ENCODE results near the gene ANO3.

The ANO3 gene

DNA sequence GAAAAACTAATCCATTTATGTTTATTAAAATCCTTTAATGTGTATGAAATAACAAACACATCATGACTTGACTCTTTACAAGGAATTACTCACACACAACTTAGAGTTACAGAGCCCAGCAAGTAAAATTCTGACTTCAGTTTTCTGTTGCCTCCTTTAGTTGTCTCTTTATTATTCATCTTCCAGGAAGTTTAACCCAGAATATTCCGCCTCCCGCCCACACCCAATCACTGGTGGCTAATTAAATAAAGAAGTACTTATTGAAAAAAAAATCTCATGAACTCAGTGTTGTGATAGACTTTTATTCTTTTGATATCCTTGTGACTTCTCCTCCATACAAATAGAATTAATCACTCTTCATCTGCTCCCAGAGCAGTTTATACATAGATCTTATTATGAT is 178.2 kb downstream of the ANO3 start:
- DNase-seq: no peak

DNA sequence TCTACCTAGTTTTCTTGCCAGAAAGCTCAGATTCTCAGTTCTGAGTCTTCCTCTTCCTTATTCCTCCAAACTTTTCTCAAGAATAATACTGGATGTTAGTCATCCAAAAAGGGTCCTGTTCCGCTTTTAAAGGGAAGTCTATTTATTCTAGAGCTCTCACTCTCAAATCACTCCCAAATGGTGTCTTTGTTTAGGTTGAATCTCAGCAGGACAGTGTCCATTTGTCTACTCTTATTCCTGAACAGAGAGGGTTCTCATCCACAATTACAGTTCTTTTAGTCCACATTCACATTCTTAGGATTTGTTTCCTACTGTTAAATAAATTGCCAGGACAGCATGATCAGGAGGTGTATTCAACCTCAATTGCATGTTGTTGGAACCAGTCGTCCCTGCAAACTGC is 178.8 kb downstream of the ANO3 start:
- DNase-seq: no peak

DNA sequence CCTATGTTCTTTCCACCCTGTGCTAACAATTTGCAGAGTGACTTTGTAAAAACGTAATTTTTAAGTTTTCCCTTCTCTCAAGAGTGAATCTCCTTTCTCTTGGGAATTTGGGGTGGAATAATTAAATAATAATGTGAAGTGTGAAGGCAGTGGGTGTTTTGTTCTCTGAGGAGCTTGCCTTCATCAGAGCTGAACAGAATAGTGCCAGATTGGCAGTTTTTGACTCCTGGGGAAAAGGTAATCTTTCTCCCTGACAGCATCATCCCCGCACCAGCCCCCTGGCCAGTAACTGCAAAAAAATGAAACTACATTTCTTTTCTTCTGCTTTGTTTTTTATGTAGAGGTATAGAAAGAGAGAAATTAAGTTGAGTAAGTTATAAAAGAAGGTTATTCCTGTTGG is 180.3 kb downstream of the ANO3 start:
- DNase-seq: no peak

DNA sequence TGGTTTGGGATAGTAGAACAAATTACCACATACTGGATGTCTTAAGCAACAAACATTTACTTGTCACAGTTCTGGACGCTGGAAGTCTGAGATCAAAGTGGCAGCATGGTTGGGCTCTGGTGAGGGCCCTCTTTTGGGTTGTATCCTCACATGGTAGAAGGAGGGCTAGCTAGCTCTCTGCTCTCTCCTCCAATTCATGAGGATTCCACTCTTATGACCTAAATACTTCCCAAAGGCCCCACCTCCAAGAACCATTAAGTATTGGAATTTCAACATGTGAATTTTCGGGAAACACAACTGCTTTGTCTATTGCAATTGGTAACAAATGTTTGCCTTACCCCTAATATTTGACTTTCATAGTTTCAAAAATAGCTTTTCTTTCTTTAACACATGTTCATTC is 187.5 kb downstream of the ANO3 start:
- no peak for DNase-seq

DNA sequence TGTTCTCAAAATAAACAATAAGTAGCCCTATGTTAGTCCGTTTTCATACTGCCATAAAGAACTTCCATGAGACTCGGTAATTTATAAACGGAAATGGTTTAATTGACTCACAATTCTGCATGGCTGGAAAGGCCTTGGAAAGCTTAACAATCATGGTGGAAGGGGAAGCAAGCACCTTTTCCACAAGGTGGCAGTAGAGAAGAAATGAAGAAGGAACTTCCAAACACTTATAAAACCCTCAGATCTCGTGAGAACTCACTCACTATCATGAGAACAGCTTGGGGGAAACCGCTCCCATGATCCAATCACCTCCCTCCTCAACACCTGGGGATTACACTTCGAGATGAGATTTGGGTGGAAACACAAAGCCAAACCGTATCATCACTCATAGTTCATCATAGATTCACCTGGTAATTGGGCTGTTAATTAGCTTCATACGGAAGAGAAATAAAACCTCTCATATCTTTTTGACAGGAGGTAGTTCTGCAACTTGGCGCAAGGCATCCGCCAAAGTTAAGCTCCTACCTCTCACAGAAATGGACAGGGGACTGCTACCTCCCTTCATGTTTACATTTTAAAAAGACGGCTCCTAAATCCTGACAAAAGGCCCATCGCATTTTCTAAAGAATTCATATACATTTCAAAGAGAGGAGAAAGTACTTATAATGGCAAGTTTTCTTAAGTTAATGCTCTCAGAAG is 191.1 kb downstream of the ANO3 start:
- no peak for DNase-seq

DNA sequence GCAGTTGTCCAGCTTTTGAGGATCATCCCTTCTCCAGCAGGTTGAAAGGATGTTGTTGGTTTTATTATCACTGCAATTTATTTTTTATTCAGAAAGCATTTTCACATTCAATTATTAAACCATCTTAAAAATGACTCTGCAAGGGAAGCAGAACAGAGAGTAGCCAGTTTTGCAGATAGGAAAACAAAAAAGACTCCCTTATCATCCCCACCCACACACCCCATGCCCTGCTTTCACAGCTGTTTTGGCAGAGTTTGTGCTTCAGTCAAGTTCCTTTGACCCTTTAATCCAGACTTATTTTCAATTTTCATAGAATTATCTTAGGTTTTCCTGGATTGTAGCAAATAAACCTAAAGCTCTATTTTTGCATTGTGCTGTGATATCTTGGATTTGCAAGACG is 195.8 kb downstream of the ANO3 start:
- DNase-seq: no peak

DNA sequence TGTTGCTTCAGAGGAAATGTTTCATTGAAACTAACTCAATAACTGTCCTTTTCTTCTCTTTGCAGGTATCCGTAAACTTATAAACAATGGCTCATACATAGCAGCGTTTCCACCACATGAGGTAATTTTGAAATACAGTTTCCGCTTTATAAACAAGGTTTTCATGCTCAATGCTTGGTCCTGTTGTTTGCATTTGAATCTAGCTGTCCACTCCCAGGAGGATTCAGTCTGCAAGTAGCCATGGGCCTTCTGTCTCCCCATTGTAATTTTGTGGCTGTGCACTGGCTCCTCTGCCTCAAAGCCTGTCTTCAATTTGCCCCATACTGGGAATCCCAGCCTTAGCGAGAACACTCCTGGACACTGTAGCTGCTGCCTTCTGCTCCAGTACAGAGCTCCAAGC is 205.4 kb downstream of the ANO3 start:
- no peak for DNase-seq

DNA sequence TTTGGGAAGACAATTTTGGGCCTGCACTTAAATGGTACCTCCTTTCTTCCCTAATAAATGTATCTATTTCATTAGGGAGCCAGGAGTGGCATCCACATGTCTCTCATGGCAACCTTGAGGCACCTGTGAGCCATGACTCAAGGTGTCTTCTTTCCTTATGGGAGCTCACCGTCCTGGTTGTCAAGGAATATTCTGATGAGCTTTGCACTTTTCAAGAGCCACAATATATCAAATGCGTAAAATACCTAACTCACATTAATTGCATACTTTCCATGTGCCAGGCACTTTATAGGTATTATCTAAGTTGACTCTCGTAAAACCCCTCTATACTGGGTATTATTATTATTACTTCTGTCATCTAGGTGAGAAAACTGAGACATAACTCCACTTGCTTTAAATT is 207.6 kb downstream of the ANO3 start:
- DNase-seq: no peak

DNA sequence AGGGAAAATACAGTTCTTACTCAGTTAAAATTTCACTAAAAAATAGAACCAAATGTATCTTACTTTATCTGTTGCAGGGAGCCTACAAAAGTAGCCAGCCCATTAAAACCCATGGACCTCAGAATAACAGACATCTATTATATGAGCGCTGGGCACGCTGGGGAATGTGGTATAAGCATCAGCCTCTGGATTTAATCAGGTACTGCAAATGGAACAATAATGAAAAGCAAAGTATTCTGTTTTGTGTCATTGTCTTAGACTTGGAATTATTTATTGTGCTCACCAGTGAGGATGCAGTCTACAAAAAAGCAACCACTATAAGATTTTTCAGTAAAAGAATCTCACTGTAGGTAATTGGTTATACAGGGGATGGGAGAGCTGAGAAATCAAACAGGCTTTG is 209.9 kb downstream of the ANO3 start:
- no peak for DNase-seq

DNA sequence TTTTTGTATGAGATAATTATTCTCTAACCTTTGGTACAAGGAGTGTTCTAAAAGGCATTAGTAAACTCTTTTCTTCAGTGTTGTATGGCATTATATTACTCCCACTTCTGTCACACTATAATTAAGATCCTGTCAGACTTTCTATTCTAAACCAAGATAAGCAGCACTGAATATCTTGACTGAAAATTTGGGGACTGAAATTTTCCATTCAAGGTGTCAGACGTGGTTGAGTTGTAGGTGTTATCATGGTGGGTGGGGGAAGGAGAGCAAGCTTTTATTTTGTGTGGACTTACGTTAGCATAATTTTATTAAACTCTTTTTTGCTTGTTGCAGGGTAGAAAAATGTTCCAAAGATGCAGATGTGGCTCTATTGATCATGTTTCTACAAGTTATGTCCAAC is 217.2 kb downstream of the ANO3 start:
- no peak for DNase-seq

DNA sequence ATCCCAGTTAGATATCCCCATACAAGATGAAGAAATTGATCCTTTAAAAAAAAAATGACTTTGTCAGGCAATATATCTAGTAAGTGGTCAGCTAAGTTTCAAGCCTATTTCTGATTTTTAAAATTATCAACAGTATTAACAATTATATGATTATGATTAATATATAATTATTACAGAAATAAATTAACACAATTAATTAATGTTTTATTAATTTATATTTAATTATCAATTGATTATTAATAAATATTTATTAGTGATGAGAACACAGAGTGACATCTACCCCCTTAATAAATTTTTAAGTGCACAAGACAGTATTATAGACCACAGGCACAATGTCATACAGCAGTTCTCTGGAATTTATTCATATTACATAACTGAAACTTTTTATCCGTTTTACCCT is 218.1 kb downstream of the ANO3 start:
- DNase-seq: no peak

DNA sequence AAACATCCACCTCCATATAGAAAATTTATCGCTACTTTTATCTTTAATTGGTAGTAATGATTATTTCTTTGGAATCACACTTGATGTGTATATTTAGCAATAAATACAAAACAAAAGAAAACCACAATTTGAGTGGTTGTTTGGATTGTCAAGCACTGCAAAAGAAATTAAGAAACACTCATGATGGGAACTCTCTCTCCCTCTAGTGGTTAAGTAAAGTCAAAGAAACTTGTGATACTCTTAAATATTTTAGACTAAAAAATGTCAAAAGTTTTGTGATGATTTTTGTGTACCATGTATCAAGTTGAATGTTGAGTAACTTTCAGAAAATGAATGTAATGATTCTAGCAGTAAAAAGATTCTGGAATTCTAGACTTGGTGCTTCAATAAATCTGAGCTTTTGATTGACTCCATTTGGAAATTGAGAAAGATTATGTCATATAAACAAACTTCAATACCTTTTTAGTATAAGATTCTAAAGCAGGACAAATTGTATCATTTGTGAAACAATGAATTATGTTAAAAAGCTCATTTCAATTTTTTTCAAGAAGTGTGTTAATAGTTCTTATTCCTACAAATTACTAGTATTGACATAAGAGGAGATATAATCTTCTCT is 219.4 kb downstream of the ANO3 start:
- DNase-seq: no peak

DNA sequence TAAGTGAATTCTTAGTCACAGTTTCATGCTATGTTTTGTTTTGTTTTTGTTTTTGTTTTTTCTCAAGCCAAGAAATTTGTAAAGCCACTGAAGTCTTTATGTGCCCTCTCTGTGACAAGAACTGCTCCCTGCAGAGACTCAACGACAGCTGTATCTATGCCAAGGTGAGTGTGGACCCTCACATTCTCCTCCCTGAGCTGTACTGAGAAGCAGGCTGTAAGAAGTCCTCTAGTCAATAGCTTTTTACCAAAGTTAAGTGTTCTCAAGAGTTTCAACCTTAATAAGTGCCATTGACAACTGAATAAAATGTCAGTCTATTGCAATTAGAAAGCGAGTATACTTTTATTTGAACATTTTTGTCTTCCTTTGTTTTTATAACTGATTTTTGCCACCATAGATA is 221.3 kb downstream of the ANO3 start:
- DNase-seq: no peak

DNA sequence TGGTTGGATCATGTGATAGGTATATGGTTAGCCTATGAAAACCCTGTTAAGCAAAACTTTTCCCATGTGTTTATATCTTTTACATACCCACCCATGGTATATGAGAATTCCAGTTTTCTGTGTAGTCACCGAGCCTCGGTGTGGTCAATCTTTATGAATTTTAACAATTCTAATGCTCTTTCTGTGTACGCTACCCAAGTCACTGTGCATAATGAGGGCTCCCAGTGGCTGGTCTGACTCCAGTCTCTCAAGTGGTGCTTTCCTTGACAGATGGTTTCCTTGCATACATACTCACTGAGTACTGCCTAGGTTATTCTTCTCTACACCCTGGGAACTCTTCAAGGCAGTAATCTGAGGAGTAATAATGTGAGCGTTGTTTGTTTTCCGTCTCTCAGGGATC is 222.5 kb downstream of the ANO3 start:
- DNase-seq: no peak

DNA sequence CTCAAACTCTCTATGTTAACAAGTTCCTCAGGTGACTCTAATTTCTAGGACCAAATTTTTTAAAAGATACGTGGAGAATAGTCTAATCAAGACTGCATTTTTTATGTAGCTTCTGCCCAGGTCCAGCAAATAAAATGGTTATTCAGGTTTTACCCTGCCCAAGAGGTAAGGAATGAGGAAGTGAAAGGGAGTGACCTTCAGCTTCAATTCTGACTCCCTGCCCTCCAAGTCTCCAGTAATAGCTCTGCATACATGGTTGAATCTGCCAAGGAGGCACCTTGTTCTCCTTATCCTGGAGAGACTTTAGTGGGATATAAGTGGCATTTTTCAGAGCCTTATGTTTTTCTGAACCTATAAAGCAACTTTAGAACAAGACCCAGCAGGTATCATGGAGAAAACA is 224.7 kb downstream of the ANO3 start:
- DNase-seq: no peak

DNA sequence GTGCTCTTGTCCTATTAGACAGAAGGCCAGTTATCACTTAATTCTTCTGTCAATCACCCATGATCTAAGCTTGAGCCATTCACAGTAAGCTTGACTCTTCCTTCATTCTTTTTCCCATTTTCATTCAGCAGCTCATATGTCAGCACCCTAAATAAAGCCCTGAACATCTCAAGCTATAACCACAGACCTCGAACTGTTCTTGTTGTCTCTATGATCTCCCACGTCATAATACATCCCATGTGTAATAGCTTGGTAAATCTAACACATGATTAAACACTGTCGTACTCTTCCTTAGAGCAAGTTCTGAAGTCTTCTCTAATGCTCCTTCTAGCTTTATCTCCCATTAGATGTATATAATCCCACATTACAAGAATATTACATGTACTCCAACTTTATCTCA is 225.7 kb downstream of the ANO3 start:
- no peak for DNase-seq

DNA sequence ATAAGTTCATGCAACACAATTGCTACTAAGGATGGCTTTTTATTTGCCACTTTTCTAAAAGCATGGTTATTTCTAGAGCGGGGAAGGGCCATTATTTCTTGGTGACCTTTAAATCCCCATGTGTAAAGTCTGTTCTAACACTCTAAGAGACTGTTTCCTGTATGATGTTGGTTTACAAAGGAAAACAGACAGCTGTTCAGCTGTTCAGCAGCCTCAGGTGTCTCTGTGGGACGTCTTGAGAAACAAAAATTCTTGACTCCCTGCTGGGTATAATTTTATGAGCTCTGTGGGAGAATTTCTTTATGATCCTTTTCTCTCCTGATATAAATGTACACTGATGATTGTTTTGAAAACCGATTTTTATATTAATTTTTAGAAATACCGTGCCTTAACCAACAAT is 226.3 kb downstream of the ANO3 start:
- DNase-seq: no peak

DNA sequence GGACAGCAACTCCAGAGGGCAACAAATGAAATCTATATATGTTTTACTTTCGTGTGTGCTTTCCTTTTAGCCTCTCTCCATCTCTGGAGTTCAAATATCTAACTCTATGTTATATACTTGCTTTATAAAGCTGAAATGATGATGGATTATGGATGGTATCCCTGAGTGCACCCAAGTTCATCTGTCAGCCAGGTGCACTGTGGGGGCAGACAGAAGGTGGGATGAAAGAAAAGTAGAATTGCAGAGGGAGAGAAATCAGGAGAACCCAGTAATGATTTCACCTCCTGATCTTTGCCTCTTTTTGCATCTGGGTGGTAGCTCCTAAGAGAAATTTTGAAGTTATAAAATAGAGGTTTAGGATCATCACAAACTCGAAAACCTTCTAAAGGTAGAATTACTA is 237.7 kb downstream of the ANO3 start:
- no peak for DNase-seq

DNA sequence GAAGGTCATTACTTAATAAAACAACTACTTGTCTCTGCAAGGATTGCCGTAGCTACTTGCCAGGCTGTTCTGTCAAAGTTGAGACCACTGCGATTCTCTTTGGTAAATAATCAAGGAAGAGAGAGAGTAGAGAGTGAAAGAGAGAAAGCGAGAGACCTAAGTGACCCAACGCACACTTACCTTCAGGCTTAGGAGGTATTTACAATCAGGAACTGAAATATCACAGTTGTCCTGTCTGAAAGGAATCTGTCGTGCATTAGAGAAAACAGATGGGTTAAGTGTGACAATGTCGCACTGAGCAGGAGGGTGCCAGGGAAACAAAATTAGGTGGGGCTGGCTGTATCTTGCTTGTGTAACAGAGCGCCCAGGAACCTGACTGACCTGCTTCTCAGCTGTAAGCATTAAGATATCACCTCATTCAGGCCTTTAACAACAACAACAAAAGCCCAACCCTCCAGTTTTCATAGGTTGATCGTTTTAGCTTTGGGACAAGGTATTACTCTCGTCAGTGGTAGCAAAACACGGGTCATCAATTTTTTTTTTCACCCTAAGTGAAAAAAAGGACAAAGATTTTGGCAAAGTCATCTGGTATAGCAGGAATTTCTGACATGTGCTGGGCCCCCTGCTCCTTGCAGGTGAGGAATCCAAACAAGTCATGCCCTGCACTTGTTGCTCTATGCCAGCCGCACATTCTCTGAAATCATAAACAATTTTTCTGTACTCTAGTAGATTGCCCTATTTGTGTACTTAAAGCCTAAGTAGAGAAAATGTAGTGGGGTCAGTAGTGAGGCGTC is 240.1 kb downstream of the ANO3 start, which contains the start of gene MUC15:
Gene MUC15 (minus strand): TSS at position 403 of the 794 bp plus-strand sequence. CDS start 5,169 bp downstream, outside the sequence.
- DNase-seq: no peak

DNA sequence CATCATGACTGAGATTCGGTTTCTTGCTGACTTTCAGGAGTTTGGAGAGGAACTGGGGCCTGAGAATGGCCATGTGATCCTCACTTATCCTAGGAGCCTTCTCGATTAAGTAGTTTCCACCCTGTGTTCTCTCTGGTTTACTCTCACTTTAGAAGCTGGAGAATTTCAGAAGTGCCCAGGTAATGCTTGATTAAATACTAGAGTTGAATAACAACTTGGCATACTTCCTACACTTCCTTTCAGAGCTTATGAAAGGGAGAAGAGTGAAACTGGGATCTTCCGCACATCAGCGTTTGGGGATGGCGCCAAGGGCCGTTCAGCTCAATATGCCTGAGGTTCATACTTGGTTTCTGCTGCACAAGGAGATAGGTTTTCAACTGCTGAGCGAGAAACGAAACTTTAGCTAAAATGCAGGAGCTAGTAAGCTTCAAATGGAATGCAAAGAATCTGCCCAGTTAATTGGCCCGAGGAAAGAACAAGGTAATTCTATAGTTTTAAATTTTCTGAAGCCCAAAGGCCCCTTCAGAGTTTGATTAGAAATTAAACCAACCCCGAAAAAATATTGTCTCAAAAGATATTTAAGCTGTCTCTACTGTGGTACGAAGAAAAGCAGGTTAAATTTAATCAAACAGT is 241.0 kb downstream of the ANO3 start:
- no peak for DNase-seq

DNA sequence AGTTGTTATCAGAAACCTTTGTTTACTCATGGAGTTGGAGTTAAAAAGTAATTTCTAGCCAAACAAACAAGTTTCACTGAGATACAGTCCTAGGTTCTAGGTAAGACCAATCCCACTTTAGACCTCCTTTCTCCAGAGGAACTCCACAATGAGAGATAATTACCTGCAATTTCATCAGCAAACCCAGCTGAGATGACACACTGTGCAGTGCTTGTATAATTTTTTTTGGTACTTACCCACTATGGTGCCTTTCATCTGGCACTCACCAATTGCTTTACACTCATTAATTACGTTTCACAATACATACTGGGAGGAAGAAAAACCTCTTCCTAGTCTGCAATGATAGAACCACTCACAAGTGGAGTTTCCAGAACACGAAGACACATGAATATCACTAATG is 242.0 kb downstream of the ANO3 start:
- no peak for DNase-seq

DNA sequence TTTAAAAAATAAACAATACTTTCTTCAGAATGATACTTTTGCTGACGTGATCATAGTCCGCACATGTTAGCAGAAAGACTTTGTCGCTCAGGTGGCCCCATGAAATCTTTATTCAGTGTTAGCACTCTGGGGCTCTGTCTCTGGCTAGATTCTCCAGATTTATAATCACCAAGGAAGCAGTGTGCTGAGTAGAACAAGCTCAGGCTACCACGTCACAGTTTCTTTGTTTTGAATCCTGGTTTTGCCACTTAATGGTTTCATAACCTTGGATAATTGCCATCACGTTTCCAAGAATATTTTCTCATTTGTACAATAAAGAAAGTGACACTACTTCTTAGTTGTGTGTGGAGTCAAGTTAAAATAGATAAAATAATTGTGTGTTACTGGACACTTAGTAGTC is 244.0 kb downstream of the ANO3 start:
- no peak for DNase-seq

DNA sequence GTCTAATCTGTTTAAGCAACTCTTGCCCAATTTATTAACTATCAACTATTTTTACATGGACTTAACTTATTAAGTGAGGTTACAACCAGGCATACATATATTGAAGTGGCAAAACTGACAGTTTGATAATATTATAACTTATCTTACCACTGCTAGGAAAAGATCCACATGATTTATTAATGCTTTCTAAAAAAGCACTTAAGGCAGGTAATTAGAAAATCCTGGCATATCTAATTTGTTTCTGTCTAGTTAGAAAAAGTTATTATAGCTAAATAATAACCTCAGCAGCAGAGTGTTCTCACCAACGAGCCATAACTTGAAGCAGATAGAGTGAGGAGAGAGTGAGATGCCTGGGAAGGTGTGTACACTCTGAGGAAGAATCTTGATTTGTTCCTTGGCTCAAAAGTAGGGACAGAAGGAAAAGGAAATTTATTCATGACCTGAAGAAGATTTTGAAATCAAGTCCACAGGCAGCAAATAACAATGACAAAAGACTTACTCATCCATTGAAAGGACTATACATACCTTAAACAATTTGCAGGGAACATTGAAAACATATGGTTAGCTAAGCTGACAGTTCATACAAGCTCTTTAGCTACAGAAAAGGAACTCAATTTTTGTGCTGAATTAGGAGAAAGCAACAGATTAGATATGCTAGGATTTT is 247.2 kb downstream of the ANO3 start:
- DNase-seq: no peak
